Liver (tissue), 3 donors: ENCODE data around the gene POLG.

Experiments
- EGR1 ChIP-seq, 2 donors: IDR thresholded peaks; 2 replicates each; pipeline ENCODE4 v1.6.1; 2016 to 2018; ENCODE audit warnings: antibody characterized with exemption in 2 of 2, low read depth in 2 of 2
- FOXA1 ChIP-seq: IDR thresholded peaks from 2 replicates; pipeline ENCODE4 v1.6.1; 2016; ENCODE audit warnings: antibody characterized with exemption
- GABPA ChIP-seq, 2 donors: IDR thresholded peaks in 1 of 2; conservative IDR thresholded peaks in 1 of 2; 2 replicates each; pipeline ENCODE4 v1.6.1; 2016; ENCODE audit warnings: antibody characterized with exemption in 2 of 2, mild to moderate bottlenecking in 1 of 2, moderate library complexity in 1 of 2
- JUND ChIP-seq, 2 donors: IDR thresholded peaks; 2 replicates each; pipeline ENCODE4 v1.6.1; 2016; ENCODE audit warnings: antibody characterized with exemption in 2 of 2
- RAD21 ChIP-seq, 2 donors: IDR thresholded peaks; 2 replicates each; pipeline ENCODE4 v1.6.1; 2016; ENCODE audit warnings: antibody characterized with exemption in 2 of 2, mild to moderate bottlenecking in 2 of 2
- RXRA ChIP-seq, 2 donors: IDR thresholded peaks; 2 replicates each; pipeline ENCODE4 v1.6.1; 2017 to 2018; ENCODE audit warnings: antibody characterized with exemption in 2 of 2, mild to moderate bottlenecking in 1 of 2
- SP1 ChIP-seq: IDR thresholded peaks from 2 replicates; pipeline ENCODE4 v1.6.1; 2018; ENCODE audit warnings: antibody characterized with exemption, mild to moderate bottlenecking
- TAF1 ChIP-seq: conservative IDR thresholded peaks from 2 replicates; pipeline ENCODE4 v1.6.1; 2016; ENCODE audit warnings: antibody characterized with exemption, mild to moderate bottlenecking
- TF ChIP-seq, protein P1 (sequence below): fragments of 150-350 bp; IDR thresholded peaks from 2 replicates; pipeline ENCODE4 v1.5.1; 2017; ENCODE audit warnings: improper control_type of control experiment, low read depth, low read length; ENCODE audit not compliant: missing input control
- TF ChIP-seq, protein P2 (sequence below): IDR thresholded peaks from 2 replicates; pipeline ENCODE4 v1.6.1; 2016; ENCODE audit warnings: antibody characterized with exemption
- TF ChIP-seq, protein P3 (sequence below): IDR thresholded peaks from 2 replicates; pipeline ENCODE4 v1.6.1; 2016; ENCODE audit warnings: antibody characterized with exemption
- TF ChIP-seq, protein P4 (sequence below): IDR thresholded peaks from 2 replicates; pipeline ENCODE4 v1.6.1; 2016; ENCODE audit warnings: antibody characterized with exemption
- donor health status: healthy.
- donor health status: healthy.

DNA sequence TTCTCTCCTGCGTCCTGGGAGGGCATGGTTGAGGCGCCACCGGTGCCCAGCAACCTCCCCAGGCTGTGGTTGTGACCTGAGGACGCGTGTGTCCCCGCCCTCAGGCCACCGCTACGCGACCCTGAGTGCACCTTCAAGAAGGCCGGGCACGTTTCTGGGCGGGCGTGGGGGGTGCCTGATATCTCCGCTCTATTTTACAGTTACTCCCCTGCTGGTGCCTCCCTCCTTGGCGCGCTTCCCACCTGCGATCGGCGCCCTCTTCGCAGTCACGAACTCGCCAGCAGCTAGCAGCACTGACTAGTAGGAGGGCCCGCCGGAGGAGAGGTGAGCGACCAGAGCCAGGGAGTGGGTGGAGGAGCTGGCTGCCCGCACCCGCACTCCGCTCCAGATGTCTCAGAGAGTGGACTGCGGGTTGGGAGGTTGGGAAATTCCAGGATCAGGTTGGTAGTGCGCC is 43.2 kb upstream of the POLG start:
- TF ChIP-seq, protein P1, sequence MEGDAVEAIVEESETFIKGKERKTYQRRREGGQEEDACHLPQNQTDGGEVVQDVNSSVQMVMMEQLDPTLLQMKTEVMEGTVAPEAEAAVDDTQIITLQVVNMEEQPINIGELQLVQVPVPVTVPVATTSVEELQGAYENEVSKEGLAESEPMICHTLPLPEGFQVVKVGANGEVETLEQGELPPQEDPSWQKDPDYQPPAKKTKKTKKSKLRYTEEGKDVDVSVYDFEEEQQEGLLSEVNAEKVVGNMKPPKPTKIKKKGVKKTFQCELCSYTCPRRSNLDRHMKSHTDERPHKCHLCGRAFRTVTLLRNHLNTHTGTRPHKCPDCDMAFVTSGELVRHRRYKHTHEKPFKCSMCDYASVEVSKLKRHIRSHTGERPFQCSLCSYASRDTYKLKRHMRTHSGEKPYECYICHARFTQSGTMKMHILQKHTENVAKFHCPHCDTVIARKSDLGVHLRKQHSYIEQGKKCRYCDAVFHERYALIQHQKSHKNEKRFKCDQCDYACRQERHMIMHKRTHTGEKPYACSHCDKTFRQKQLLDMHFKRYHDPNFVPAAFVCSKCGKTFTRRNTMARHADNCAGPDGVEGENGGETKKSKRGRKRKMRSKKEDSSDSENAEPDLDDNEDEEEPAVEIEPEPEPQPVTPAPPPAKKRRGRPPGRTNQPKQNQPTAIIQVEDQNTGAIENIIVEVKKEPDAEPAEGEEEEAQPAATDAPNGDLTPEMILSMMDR = no peak
- TF ChIP-seq SP1 (no peak), RAD21 (IDR thresholded peaks at IDR 0.05) (no peak), TAF1 (no peak), RXRA (IDR thresholded peaks at IDR 0.05) (no peak), EGR1 (IDR thresholded peaks at IDR 0.05; ENCODE audit: low read depth in 2 of 2) (no peak), JUND (IDR thresholded peaks at IDR 0.05) (no peak), FOXA1 (no peak), GABPA (IDR thresholded peaks at IDR 0.05 in 1 of 2, conservative IDR thresholded peaks at IDR 0.05 in 1 of 2) (no peak)
- TF ChIP-seq, protein P2, sequence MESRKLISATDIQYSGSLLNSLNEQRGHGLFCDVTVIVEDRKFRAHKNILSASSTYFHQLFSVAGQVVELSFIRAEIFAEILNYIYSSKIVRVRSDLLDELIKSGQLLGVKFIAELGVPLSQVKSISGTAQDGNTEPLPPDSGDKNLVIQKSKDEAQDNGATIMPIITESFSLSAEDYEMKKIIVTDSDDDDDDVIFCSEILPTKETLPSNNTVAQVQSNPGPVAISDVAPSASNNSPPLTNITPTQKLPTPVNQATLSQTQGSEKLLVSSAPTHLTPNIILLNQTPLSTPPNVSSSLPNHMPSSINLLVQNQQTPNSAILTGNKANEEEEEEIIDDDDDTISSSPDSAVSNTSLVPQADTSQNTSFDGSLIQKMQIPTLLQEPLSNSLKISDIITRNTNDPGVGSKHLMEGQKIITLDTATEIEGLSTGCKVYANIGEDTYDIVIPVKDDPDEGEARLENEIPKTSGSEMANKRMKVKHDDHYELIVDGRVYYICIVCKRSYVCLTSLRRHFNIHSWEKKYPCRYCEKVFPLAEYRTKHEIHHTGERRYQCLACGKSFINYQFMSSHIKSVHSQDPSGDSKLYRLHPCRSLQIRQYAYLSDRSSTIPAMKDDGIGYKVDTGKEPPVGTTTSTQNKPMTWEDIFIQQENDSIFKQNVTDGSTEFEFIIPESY = no peak
- TF ChIP-seq, protein P3, sequence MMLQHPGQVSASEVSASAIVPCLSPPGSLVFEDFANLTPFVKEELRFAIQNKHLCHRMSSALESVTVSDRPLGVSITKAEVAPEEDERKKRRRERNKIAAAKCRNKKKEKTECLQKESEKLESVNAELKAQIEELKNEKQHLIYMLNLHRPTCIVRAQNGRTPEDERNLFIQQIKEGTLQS = no peak
- TF ChIP-seq, protein P4, sequence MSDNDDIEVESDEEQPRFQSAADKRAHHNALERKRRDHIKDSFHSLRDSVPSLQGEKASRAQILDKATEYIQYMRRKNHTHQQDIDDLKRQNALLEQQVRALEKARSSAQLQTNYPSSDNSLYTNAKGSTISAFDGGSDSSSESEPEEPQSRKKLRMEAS = no peak
